HG03469 (cell line): ENCODE data around the gene SULT1A4.
"Not testable (repeated sequence)": the region's sequence is repeated elsewhere in the genome, so short reads cannot be mapped to it uniquely, and the experiment has no call there.

Source experiments
- ATAC-seq: cut with Tn5 transposase; IDR thresholded peaks from one replicate; pipeline ENCODE4 v1.9.1; 2021; ENCODE audit warnings: mild to moderate bottlenecking, moderate library complexity, moderate number of reproducible peaks; ENCODE audit not compliant: unreplicated experiment

Gene SULT1A4

DNA sequence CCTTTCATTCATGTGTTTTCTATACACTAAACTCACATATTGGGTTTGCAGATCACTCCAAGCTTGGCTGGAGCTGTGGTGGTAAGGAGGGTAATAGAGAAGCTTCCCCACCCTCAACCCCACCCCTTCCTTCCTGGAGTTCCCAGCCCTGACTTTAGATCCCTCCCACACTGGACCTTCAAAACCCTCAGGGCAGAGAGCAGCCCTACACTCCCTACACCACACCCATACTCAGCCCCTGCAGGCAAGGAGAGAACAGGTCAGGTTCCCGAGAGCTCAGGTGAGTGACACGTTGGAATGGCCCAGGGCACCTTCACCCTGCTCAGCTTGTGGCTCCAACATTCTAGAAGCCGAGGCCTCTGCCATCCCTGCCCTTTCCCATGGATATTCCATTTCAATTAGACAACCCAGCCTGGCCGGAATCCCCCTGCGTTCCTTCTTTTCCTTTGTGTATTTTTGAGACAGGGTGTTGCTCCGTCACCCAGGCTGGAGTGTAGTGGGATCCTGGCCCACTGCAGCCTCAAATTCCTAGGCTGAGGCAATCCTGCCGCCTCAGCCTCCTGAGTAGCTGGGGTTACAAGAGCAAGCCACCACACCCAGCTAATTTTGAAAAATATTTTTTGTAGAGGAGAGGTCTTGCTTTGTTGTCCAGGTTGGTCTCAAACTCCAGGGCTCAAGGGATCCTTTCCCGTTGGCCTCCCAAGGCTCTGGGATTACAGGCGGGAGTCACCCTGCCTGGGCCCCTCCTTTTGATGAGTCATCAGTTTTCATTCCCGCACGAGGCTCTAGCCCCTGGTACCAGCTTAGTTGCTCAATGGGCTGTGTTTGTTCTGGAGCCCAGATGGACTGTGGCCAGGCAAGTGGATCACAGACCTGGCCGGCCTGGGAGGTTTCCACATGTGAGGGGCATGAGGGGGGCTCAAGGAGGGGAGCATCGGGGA is at the start of gene SULT1A4:
SULT1A4 (plus strand) TSS at position 208 of the 941 bp plus-strand sequence. CDS start 1,473 bp downstream, outside the sequence.
- ATAC-seq, result not testable (repeated sequence)

DNA sequence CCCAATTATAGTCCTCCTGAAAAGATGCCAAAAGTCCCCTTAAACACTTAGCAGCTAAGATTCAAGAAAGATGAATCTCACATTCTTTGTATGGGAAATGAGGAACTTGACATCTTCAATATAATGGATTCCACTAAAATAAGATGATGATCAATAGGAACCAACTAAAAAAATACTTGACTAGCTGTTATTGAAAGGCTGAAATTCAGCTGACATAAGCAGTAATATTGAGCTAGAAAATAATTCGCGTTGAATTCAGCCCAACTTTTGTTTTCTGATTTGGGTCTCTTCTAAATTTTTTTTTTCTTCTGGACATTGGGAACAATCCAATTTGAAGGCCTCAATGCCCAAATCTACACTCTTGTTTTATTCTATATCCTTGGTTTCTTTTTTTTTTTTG is 36.1 kb upstream of the SULT1A4 start:
- not testable (repeated sequence) for ATAC-seq

DNA sequence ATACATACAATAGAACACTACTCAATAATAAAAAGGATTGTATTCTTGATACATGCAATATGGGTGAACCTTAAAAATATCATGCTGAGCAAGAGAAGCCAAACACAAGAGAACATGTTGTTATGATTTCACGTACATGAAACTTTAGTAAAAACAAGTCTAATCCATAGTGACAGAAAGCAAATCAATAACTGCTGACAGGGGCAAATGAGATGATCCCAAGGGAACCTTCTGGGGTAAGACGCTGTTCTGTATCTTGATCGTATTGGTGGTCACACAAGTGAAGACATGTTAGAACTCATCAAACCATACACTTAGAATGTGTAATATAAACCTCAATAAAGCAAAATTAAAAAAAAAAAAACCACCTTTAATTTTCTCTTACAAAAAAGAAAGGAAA is 34.3 kb upstream of the SULT1A4 start:
- not testable (repeated sequence) for ATAC-seq

DNA sequence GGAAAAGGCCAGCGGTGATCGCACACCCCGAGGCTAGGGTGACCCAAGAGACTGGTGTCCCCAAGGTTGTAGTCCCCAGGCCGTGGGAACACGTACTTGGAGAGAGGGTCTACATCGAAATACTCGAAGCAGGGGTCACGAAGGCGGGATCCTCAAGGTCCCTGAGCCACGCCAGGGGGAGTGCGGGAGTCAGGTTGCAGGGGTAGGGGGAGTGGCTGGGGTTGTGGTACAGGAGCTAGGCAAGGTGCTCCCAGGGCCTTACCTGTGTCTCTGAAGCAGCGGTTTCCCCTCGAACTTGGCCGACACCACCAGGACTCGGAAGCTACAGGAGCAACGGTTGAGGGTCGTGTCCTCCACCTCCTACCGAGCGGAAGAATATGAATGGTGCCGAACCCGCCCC is 6.0 kb upstream of the SULT1A4 start:
- ATAC-seq, result not testable (repeated sequence)

- peak; percentile 84 for ATAC-seq
Measured at GRCh38 chr16:29454269-29454668, 5.4 kb upstream of the SULT1A4 start, which contains the start of the genes BOLA2 and SLX1B. Gene BOLA2, minus strand, starts transcription at chr16:29454351. Its CDS starts 98 bp downstream, at chr16:29454253. Gene SLX1B, plus strand, starts transcription at chr16:29454533.

- peak; percentile 21 for ATAC-seq
Measured at GRCh38 chr16:29454828-29455227, 4.9 kb upstream of the SULT1A4 start.

- not testable (repeated sequence) for ATAC-seq
Measured at GRCh38 chr16:29457660-29458059, 2.1 kb upstream of the SULT1A4 start.

DNA sequence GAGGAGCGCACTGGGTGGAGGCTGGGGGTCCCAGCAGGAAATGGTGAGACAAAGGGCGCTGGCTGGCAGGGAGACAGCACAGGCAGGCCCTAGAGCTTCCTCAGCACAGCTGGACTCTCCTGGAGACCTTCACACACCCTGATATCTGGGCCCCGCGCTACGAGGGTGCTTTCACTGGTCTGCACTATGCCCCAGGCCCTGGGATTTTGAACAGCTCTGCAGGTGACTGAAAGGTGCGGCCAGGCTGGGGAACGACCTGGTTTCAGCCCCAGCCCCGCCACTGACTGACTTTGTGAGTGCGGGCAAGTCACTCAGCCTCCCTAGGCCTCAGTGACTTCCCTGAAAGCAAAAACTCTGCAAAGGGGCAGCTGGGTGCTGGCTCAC is 926 bp downstream of the SULT1A4 start:
- ATAC-seq, result not testable (repeated sequence)

DNA sequence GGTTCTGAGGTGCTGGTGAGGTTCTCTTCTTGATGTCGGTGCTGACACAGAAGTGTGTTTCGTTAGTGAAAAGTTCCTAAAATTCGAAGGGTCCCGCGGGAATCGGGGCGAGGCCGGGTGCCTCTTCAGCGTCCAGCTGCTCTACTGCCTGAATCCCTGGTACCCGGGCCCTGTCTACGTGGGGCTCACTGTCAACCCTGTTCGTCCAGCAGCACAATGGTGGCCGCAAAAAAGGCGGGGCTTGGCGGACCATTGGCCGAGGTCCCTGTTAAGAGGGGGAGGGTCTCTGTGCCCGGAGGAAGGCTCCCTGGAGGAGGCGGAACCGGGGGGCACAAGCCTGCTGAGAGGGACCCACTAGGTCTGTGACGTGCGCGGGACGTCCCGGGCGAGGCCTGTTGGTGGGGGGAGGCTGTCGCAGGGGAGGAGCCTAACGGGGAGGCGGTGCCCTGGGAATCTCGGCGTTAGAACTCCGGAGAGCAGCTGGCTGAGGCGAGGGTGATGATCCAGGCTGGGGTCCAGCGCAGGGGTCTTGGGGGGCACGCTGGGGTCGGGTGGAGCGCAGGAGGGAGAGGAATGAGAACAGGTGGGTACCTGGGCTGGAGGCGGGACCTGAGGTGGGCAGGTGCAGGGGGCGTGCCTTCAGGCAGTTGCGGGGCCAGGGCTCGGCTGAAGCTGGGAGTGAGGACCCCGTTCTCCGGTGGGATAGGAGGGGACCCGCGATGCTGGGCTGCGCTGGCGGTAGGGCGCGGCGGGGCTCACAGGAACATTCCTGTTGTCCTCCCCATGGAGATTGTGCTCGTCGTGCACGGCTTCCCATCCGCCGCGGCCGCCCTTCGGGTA is 6.5 kb downstream of the SULT1A4 start:
- ATAC-seq, result not testable (repeated sequence)

GRCh38 chr16:29466904-29467303 is 7.2 kb downstream of the SULT1A4 start:
- ATAC-seq, result not testable (repeated sequence)

DNA sequence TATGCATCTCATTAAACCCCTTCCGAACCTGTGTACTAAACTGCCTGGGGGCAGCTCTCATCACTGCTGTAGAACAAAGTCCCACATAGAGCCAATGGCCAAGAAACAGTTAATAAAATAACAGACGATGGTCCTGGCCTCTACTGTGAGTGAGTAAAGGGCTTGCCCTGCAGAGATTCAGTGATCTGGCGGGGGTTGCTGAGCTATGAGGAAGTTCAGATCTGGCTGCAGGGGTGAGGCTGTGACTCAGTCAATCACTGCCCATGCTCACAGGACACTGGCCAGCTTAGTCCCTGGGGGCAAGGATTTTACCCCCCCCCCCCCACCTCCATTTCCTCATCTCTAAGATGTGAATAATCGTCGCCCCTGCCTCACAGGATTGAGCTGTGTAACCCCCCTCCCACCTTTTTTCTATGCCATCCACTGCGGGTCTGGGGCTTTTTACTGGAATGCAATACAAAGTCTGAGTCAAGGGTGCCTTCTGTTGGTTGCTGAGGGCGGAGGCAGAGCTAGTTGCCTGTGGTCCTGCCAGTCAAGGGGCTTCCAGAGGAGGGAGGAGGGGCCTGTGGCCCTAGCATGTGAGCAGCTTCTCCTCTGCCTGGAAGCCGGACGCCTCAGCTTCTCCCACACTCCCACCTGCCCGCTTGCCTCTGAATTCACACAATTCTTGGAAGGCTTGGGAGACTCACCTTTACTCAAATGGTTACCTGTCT is 8.1 kb downstream of the SULT1A4 start:
- not testable (repeated sequence) for ATAC-seq

- ATAC-seq, result not testable (repeated sequence)
Measured at GRCh38 chr16:29469660-29470059, 9.9 kb downstream of the SULT1A4 start.

DNA sequence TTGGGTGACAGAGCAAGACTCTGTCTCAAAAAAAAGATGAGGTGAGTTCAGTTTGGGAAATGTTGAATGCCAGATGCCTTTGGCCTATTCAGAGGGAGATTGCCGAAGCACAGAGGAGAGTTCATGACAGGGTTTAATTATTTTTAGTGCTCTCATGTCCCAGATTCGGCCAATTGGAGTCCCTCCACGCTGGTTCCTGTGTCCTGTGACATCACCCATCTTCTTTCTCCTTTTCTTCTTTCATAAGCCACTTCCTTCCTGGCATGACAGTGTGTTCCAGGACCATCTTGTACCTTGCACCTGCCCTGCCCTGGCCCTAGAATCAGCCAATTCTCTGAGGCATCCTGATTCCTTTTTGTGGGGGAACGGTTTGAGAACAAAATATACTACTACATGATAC is 12.4 kb downstream of the SULT1A4 start:
- not testable (repeated sequence) for ATAC-seq

DNA sequence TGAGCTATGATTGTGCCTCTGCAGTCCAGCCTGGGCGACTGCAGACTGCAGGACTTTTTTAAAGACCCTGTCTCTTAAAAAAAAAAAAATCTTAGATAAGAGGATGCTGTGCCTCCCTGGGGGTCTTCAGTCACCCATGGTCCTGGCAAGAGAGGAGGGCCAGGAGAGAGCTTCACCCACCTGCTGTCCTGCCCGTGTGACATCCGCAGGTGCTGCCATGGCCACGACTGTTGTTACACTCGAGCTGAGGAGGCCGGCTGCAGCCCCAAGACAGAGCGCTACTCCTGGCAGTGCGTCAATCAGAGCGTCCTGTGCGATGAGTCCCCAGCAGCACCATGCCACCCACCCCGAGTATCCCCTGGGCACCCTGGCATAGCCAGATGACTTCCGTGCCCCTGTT is 22.6 kb downstream of the SULT1A4 start:
- not testable (repeated sequence) for ATAC-seq

GRCh38 chr16:29506308-29506707 is 46.6 kb downstream of the SULT1A4 start, which contains the start of gene NPIPB12:
Gene NPIPB12, minus strand, starts transcription at chr16:29506408.
- not testable (repeated sequence) for ATAC-seq
